Erythroblast (primary cell): Measurements from ENCODE around the gene IL4R.

Experiments
- GATA1 ChIP-seq: IDR thresholded peaks from 2 replicates; pipeline ENCODE4 v1.6.1; 2011; ENCODE audit warnings: low read depth, mild to moderate bottlenecking, control low read depth, low read length, moderate library complexity
- POLR2A ChIP-seq: IDR thresholded peaks from 2 replicates; pipeline ENCODE4 v1.6.1; 2011; ENCODE audit warnings: mild to moderate bottlenecking, low read length

- TF ChIP-seq POLR2A (no peak), GATA1 (no peak)
Measured at GRCh38 chr16:27366687-27367460, 53.1 kb downstream of the IL4R start.
